Neural cell (in vitro differentiated cells): ENCODE measurements around the gene TMEM132A. TPM values are rescaled to one million over a fixed set of nuclear protein-coding genes. Genes with fewer than 3 reads are reported as not detected.
"Not testable (repeated sequence)": the region's sequence is repeated elsewhere in the genome, so short reads cannot be mapped to it uniquely, and the experiment has no call there.

Experiments
- H2AFZ ChIP-seq: fragments of 200-600, 300-800 bp; sonication (generic), shearing (Covaris generic); 2 replicates; pipeline ENCODE4 v1.6.0; 2014; ENCODE audit warnings: low read depth, mild to moderate bottlenecking, antibody characterized with exemption, low read length, moderate library complexity
- H3F3A ChIP-seq: fragments of 200-600 bp; shearing (Covaris generic); 2 replicates; pipeline ENCODE4 v1.6.1; 2016; ENCODE audit warnings: mild to moderate bottlenecking, moderate library complexity, mixed read lengths, antibody characterized with exemption, low read length; ENCODE audit not compliant: insufficient read depth, poor library complexity, severe bottlenecking
- H3K27ac ChIP-seq: fragments of 200-600, 300-800 bp; sonication (generic), shearing (Covaris generic); 2 replicates; pipeline ENCODE4 v1.5.1; 2014; ENCODE audit warnings: mild to moderate bottlenecking, low read length, moderate library complexity
- H3K27me3 ChIP-seq: fragments of 300-800, 200-600 bp; sonication (generic), shearing (Covaris generic); 2 replicates; pipeline ENCODE4 v1.6.0; 2014; ENCODE audit warnings: mild to moderate bottlenecking, low read depth, low read length, moderate library complexity; ENCODE audit not compliant: insufficient read depth
- H3K36me3 ChIP-seq: fragments of 300-800, 200-600 bp; sonication (generic), shearing (Covaris generic); 2 replicates; pipeline ENCODE4 v1.5.1; 2014; ENCODE audit warnings: mild to moderate bottlenecking, antibody characterized with exemption, low read length, moderate library complexity; ENCODE audit not compliant: insufficient read depth
- H3K4me2 ChIP-seq: fragments of 300-800, 200-600 bp; sonication (generic), shearing (Covaris generic); 2 replicates; pipeline ENCODE4 v1.6.0; 2014; ENCODE audit warnings: mild to moderate bottlenecking, low read length
- H3K4me3 ChIP-seq: fragments of 300-800, 200-600 bp; sonication (generic), shearing (Covaris generic); 2 replicates; pipeline ENCODE4 v1.5.1; 2014; ENCODE audit warnings: mild to moderate bottlenecking, low read length, moderate library complexity
- H3K79me2 ChIP-seq: fragments of 200-600 bp; shearing (Covaris generic); replicated peaks from 2 replicates; pipeline ENCODE4 v1.6.0; 2014; ENCODE audit warnings: mild to moderate bottlenecking, low read length, moderate library complexity; ENCODE audit not compliant: insufficient read depth
- H3K9ac ChIP-seq: fragments of 300-800, 200-600 bp; sonication (generic), shearing (Covaris generic); 2 replicates; pipeline ENCODE4 v1.6.1; 2016; ENCODE audit warnings: mild to moderate bottlenecking, low read length, mixed read lengths
- H3K9me2 ChIP-seq: fragments of 200-600 bp; shearing (Covaris generic); 2 replicates; pipeline ENCODE4 v1.6.1; 2016; ENCODE audit warnings: mild to moderate bottlenecking, low read length, mixed read lengths; ENCODE audit not compliant: insufficient read depth
- H3K9me3 ChIP-seq: fragments of 200-600, 300-800 bp; sonication (generic), shearing (Covaris generic); 2 replicates; pipeline ENCODE4 v1.6.1; 2016; ENCODE audit warnings: mild to moderate bottlenecking, mixed run types, low read length, moderate library complexity, mixed read lengths
- H4K20me1 ChIP-seq: fragments of 200-600 bp; shearing (Covaris generic); 2 replicates; pipeline ENCODE4 v1.6.1; 2016; ENCODE audit warnings: mild to moderate bottlenecking, mixed run types; ENCODE audit not compliant: insufficient read depth
- CTCF ChIP-seq: fragments of 450-650 bp; IDR thresholded peaks from 2 replicates; pipeline ENCODE4 v1.5.1; 2014; ENCODE audit warnings: antibody characterized with exemption, mild to moderate bottlenecking, moderate library complexity; ENCODE audit not compliant: poor library complexity, severe bottlenecking
- EP300 ChIP-seq: fragments of 450-650 bp; conservative IDR thresholded peaks from 2 replicates; pipeline ENCODE4 v1.6.1; 2014; ENCODE audit warnings: antibody characterized with exemption, mild to moderate bottlenecking, moderate library complexity; ENCODE audit not compliant: poor library complexity, severe bottlenecking
- EZH2 ChIP-seq: fragments of 200-600, 300-800 bp; shearing (Covaris generic), sonication (generic); IDR thresholded peaks from 2 replicates; pipeline ENCODE4 v1.6.1; 2014; ENCODE audit warnings: antibody characterized with exemption, low read length, borderline replicate concordance, mild to moderate bottlenecking; ENCODE audit not compliant: insufficient read depth, poor library complexity, severe bottlenecking
- MXI1 ChIP-seq: fragments of 450-650 bp; conservative IDR thresholded peaks from 2 replicates; pipeline ENCODE4 v1.6.1; 2014; ENCODE audit warnings: antibody characterized with exemption, mild to moderate bottlenecking; ENCODE audit not compliant: poor library complexity, severe bottlenecking
- POLR2AphosphoS5 ChIP-seq: IDR thresholded peaks from 2 replicates; pipeline ENCODE4 v1.6.1; 2012
- RAD21 ChIP-seq: fragments of 450-650 bp; conservative IDR thresholded peaks from 2 replicates; pipeline ENCODE4 v1.6.1; 2014; ENCODE audit warnings: antibody characterized with exemption, mild to moderate bottlenecking, moderate library complexity
- REST ChIP-seq: IDR thresholded peaks from 2 replicates; pipeline ENCODE4 v1.6.1; 2012; ENCODE audit warnings: borderline replicate concordance
- SMC3 ChIP-seq: fragments of 450-650 bp; conservative IDR thresholded peaks from 2 replicates; pipeline ENCODE4 v1.6.1; 2014; ENCODE audit warnings: antibody characterized with exemption, mild to moderate bottlenecking, moderate library complexity; ENCODE audit not compliant: poor library complexity
- TAF1 ChIP-seq: IDR thresholded peaks from 2 replicates; pipeline ENCODE4 v1.6.1; 2012; ENCODE audit warnings: low read depth
- polyA plus RNA-seq: library from polyadenylated mRNA; depleted of rRNA; stranded (reverse); fragments of >200 nt; gene quantifications from 2 replicates; pipeline ENCODE4 v1.2.3, GENCODE V29; 2014

TMEM132A gene
- polyA plus RNA-seq, 1 donor from 2014 or later = 215 TPM

GRCh38 chr11:60972182-60973030 is 48.1 kb downstream of the TMEM132A start:
- H3K79me2 ChIP-seq = no peaks in the 10 kb centered on the region
- no peaks in the 10 kb centered on the region for H3K9me3 ChIP-seq
- no peaks in the 10 kb centered on the region for H3K27me3 ChIP-seq
- no peak overlapping the region for H3K4me2 ChIP-seq
- no peak overlapping the region for H3K27ac ChIP-seq
- H4K20me1 ChIP-seq = no peaks in the 10 kb centered on the region
- no peak for TF ChIP-seq CTCF
- TF ChIP-seq REST = no peak
- no peak for TF ChIP-seq POLR2AphosphoS5
- no peak for TF ChIP-seq EP300
- no peak for TF ChIP-seq MXI1
- no peak for TF ChIP-seq EZH2
- TF ChIP-seq RAD21 = no peak
- no peak for TF ChIP-seq TAF1
- no peak for TF ChIP-seq SMC3
- H3F3A ChIP-seq = no peaks in the 10 kb centered on the region
- no peaks in the 10 kb centered on the region for H3K9me2 ChIP-seq
- no peak overlapping the region for H3K9ac ChIP-seq
- H2AFZ ChIP-seq = no peak overlapping the region
- no peak overlapping the region for H3K4me3 ChIP-seq
- H3K36me3 ChIP-seq = no peaks in the 10 kb centered on the region

- Histone ChIP-seq H4K20me1 (no peaks in the 10 kb centered on the region), H3K9me3 (no peaks in the 10 kb centered on the region), H3K36me3 (no peaks in the 10 kb centered on the region), H3K9ac (no peak overlapping the region), H3K27me3 (no peaks in the 10 kb centered on the region), H3F3A (no peaks in the 10 kb centered on the region), H3K27ac (no peak overlapping the region), H2AFZ (no peak overlapping the region), H3K79me2 (no peaks in the 10 kb centered on the region), H3K4me3 (no peak overlapping the region), H3K9me2 (no peaks in the 10 kb centered on the region), H3K4me2 (no peak overlapping the region)
- TF ChIP-seq REST (no peak), EZH2 (no peak)
These were observed 49.4 kb downstream of the TMEM132A start for GRCh38 chr11:60973699-60974098.

- H3K4me3 ChIP-seq, H3K27me3 ChIP-seq, H3K9me3 ChIP-seq, H3K9me2 ChIP-seq, H2AFZ ChIP-seq, H3K4me2 ChIP-seq, H4K20me1 ChIP-seq, H3K9ac ChIP-seq, H3K27ac ChIP-seq, H3F3A ChIP-seq, H3K79me2 ChIP-seq, H3K36me3 ChIP-seq: not testable (repeated sequence)
These were observed 50.1 kb downstream of the TMEM132A start for GRCh38 chr11:60974316-60974715.
